GM23338 (cell line): ENCODE data around the gene MCMBP.

Experiments
- CREB1 ChIP-seq: fragments of 250-450 bp; sonication (Bioruptor Pico); IDR thresholded peaks from 2 replicates; pipeline ENCODE4 v1.5.0; 2020; ENCODE audit warnings: low read depth, mild to moderate bottlenecking, moderate library complexity
- EZH2 ChIP-seq: fragments of 200-600 bp; sonication (generic); IDR thresholded peaks from one replicate; pipeline ENCODE4 v1.8.0; 2017; ENCODE audit warnings: antibody characterized with exemption, mild to moderate bottlenecking, low read depth; ENCODE audit not compliant: unreplicated experiment
- EZH2phosphoT487 ChIP-seq: fragments of 200-600 bp; sonication (generic); IDR thresholded peaks from one replicate; pipeline ENCODE4 v1.8.1; 2018; ENCODE audit warnings: antibody characterized with exemption; ENCODE audit not compliant: unreplicated experiment
- JUNB ChIP-seq: IDR thresholded peaks from one replicate; pipeline ENCODE4 v1.6.1; 2016; ENCODE audit warnings: antibody characterized with exemption; ENCODE audit not compliant: unreplicated experiment
- POLR2AphosphoS5 ChIP-seq: IDR thresholded peaks from 2 replicates; pipeline ENCODE4 v1.6.1; 2016; ENCODE audit warnings: antibody characterized with exemption, low read depth
- STAT1 ChIP-seq: IDR thresholded peaks from one replicate; pipeline ENCODE4 v1.6.1; 2016; ENCODE audit warnings: antibody characterized with exemption; ENCODE audit not compliant: unreplicated experiment
- TF ChIP-seq, protein P1 (sequence below), 2 experiments: fragments of 200-600 bp in 1 of 2; sonication (generic) in 1 of 2; conservative IDR thresholded peaks; 2 replicates each; pipeline versions ENCODE4 v1.5.1 to v1.6.1; 2016 to 2017; ENCODE audit warnings: antibody characterized with exemption in 2 of 2, low read depth in 2 of 2, mild to moderate bottlenecking in 2 of 2, moderate library complexity in 1 of 2
- TF ChIP-seq, protein P2 (sequence below): IDR thresholded peaks from one replicate; pipeline ENCODE4 v1.6.1; 2018; ENCODE audit warnings: antibody characterized with exemption; ENCODE audit not compliant: unreplicated experiment
- TF ChIP-seq, protein P3 (sequence below): fragments of 250-450 bp; sonication (Bioruptor Pico); IDR thresholded peaks from 2 replicates; pipeline ENCODE4 v1.5.0; 2020; ENCODE audit warnings: mild to moderate bottlenecking, moderate library complexity
- TF ChIP-seq, protein P4 (sequence below): IDR thresholded peaks from 2 replicates; pipeline ENCODE4 v1.6.1; 2016; ENCODE audit warnings: antibody characterized with exemption

DNA sequence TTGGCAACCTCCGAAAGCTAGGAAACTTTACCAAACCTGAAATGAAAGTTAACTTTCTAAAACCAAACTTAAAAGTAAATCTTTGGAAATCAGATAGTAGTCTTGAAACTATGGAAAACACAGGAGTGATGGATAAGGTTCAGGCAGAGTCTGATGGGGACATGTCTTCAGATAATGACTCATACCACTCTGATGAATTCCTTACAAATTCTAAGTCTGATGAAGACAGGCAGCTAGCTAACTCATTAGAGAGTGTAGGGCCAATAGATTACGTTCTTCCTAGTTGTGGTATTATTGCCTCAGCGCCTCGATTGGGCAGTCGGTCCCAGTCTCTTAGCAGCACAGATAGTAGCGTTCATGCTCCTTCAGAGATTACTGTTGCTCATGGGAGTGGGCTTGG lies 45.9 kb downstream of the MCMBP start:
- TF ChIP-seq, protein P1, sequence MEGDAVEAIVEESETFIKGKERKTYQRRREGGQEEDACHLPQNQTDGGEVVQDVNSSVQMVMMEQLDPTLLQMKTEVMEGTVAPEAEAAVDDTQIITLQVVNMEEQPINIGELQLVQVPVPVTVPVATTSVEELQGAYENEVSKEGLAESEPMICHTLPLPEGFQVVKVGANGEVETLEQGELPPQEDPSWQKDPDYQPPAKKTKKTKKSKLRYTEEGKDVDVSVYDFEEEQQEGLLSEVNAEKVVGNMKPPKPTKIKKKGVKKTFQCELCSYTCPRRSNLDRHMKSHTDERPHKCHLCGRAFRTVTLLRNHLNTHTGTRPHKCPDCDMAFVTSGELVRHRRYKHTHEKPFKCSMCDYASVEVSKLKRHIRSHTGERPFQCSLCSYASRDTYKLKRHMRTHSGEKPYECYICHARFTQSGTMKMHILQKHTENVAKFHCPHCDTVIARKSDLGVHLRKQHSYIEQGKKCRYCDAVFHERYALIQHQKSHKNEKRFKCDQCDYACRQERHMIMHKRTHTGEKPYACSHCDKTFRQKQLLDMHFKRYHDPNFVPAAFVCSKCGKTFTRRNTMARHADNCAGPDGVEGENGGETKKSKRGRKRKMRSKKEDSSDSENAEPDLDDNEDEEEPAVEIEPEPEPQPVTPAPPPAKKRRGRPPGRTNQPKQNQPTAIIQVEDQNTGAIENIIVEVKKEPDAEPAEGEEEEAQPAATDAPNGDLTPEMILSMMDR (conservative IDR thresholded peaks at IDR 0.05; ENCODE audit: low read depth in 2 of 2), result no peak
- TF ChIP-seq CREB1, result no peak
- TF ChIP-seq, protein P2, sequence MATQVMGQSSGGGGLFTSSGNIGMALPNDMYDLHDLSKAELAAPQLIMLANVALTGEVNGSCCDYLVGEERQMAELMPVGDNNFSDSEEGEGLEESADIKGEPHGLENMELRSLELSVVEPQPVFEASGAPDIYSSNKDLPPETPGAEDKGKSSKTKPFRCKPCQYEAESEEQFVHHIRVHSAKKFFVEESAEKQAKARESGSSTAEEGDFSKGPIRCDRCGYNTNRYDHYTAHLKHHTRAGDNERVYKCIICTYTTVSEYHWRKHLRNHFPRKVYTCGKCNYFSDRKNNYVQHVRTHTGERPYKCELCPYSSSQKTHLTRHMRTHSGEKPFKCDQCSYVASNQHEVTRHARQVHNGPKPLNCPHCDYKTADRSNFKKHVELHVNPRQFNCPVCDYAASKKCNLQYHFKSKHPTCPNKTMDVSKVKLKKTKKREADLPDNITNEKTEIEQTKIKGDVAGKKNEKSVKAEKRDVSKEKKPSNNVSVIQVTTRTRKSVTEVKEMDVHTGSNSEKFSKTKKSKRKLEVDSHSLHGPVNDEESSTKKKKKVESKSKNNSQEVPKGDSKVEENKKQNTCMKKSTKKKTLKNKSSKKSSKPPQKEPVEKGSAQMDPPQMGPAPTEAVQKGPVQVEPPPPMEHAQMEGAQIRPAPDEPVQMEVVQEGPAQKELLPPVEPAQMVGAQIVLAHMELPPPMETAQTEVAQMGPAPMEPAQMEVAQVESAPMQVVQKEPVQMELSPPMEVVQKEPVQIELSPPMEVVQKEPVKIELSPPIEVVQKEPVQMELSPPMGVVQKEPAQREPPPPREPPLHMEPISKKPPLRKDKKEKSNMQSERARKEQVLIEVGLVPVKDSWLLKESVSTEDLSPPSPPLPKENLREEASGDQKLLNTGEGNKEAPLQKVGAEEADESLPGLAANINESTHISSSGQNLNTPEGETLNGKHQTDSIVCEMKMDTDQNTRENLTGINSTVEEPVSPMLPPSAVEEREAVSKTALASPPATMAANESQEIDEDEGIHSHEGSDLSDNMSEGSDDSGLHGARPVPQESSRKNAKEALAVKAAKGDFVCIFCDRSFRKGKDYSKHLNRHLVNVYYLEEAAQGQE, result no peak
- TF ChIP-seq EZH2, result no peak
- no peak for TF ChIP-seq EZH2phosphoT487
- TF ChIP-seq, protein P3, sequence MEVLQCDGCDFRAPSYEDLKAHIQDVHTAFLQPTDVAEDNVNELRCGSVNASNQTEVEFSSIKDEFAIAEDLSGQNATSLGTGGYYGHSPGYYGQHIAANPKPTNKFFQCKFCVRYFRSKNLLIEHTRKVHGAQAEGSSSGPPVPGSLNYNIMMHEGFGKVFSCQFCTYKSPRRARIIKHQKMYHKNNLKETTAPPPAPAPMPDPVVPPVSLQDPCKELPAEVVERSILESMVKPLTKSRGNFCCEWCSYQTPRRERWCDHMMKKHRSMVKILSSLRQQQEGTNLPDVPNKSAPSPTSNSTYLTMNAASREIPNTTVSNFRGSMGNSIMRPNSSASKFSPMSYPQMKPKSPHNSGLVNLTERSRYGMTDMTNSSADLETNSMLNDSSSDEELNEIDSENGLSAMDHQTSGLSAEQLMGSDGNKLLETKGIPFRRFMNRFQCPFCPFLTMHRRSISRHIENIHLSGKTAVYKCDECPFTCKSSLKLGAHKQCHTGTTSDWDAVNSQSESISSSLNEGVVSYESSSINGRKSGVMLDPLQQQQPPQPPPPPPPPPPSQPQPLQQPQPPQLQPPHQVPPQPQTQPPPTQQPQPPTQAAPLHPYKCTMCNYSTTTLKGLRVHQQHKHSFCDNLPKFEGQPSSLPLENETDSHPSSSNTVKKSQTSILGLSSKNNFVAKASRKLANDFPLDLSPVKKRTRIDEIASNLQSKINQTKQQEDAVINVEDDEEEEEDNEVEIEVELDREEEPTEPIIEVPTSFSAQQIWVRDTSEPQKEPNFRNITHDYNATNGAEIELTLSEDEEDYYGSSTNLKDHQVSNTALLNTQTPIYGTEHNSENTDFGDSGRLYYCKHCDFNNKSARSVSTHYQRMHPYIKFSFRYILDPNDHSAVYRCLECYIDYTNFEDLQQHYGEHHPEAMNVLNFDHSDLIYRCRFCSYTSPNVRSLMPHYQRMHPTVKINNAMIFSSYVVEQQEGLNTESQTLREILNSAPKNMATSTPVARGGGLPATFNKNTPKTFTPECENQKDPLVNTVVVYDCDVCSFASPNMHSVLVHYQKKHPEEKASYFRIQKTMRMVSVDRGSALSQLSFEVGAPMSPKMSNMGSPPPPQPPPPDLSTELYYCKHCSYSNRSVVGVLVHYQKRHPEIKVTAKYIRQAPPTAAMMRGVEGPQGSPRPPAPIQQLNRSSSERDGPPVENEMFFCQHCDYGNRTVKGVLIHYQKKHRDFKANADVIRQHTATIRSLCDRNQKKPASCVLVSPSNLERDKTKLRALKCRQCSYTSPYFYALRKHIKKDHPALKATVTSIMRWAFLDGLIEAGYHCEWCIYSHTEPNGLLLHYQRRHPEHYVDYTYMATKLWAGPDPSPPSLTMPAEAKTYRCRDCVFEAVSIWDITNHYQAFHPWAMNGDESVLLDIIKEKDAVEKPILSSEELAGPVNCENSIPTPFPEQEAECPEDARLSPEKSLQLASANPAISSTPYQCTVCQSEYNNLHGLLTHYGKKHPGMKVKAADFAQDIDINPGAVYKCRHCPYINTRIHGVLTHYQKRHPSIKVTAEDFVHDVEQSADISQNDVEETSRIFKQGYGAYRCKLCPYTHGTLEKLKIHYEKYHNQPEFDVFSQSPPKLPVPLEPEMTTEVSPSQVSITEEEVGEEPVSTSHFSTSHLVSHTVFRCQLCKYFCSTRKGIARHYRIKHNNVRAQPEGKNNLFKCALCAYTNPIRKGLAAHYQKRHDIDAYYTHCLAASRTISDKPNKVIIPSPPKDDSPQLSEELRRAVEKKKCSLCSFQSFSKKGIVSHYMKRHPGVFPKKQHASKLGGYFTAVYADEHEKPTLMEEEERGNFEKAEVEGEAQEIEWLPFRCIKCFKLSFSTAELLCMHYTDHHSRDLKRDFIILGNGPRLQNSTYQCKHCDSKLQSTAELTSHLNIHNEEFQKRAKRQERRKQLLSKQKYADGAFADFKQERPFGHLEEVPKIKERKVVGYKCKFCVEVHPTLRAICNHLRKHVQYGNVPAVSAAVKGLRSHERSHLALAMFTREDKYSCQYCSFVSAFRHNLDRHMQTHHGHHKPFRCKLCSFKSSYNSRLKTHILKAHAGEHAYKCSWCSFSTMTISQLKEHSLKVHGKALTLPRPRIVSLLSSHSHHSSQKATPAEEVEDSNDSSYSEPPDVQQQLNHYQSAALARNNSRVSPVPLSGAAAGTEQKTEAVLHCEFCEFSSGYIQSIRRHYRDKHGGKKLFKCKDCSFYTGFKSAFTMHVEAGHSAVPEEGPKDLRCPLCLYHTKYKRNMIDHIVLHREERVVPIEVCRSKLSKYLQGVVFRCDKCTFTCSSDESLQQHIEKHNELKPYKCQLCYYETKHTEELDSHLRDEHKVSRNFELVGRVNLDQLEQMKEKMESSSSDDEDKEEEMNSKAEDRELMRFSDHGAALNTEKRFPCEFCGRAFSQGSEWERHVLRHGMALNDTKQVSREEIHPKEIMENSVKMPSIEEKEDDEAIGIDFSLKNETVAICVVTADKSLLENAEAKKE (CRISPR knock-in tag), result no peak
- no peak for TF ChIP-seq POLR2AphosphoS5
- TF ChIP-seq, protein P4, sequence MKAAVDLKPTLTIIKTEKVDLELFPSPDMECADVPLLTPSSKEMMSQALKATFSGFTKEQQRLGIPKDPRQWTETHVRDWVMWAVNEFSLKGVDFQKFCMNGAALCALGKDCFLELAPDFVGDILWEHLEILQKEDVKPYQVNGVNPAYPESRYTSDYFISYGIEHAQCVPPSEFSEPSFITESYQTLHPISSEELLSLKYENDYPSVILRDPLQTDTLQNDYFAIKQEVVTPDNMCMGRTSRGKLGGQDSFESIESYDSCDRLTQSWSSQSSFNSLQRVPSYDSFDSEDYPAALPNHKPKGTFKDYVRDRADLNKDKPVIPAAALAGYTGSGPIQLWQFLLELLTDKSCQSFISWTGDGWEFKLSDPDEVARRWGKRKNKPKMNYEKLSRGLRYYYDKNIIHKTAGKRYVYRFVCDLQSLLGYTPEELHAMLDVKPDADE, result no peak
- TF ChIP-seq JUNB, result no peak
- TF ChIP-seq STAT1, result no peak
